GM21825 (cell line): Measurements from ENCODE around the gene ILK.
A peak's percentile ranks its signal among the peaks of the same experiment; 100 is the strongest.

Source experiments
- ATAC-seq: cut with Tn5 transposase; IDR thresholded peaks from one replicate; pipeline ENCODE4 v1.9.1; 2021; ENCODE audit warnings: mild to moderate bottlenecking, moderate library complexity; ENCODE audit not compliant: unreplicated experiment

Gene ILK

GRCh38 chr11:6633422-6634408 lies 30.1 kb downstream of the ILK start:
- ATAC-seq = no peak

GRCh38 chr11:6634534-6634933 lies 31.0 kb downstream of the ILK start:
- ATAC-seq = no peak

- no peak for ATAC-seq
Measured at GRCh38 chr11:6635082-6635932, 31.7 kb downstream of the ILK start.

DNA sequence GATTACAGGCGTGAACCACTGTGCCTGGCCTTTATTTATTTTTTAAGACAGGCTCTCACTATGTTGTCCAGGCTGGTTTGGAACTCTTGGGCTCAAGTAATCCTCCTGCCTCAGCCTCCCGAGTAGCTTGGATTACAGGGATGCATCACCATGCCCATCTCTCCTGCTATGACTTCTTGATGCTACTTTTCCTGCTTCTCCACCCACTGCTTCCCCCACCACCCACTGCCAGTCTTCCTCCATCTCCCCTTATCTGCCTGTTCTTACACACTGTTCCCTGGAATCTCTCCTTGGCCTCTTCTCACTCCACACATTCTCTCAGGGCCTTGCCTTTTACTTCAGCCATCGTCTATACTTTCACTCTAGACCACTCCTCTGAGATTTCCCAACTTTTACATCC lies 32.9 kb downstream of the ILK start:
- ATAC-seq = no peak

DNA sequence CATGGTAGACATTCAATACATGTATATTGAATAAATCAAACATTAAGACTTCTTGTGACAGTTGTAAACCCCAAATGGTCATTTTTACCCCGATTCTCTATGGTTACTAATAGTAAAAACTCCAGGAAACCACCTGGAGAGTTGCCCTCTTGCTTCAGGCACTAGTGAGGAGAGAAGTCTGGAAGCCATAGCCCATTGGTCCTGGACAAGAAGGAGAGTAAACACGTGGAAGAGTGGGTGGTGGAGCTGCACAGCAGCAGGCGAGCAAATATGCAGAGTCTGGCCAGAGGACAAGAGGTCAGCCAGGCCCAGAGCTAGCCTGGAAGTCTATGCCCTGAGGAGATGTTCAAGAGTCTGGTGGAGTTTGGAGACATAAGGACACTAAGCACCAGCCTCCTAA lies 34.3 kb downstream of the ILK start:
- ATAC-seq = no peak

- no peak for ATAC-seq
Measured at GRCh38 chr11:6638429-6638828, 34.9 kb downstream of the ILK start.

- ATAC-seq = no peak
Measured at GRCh38 chr11:6640036-6640984, 36.7 kb downstream of the ILK start.

- ATAC-seq = no peak
Measured at GRCh38 chr11:6640985-6641701, 37.6 kb downstream of the ILK start.

DNA sequence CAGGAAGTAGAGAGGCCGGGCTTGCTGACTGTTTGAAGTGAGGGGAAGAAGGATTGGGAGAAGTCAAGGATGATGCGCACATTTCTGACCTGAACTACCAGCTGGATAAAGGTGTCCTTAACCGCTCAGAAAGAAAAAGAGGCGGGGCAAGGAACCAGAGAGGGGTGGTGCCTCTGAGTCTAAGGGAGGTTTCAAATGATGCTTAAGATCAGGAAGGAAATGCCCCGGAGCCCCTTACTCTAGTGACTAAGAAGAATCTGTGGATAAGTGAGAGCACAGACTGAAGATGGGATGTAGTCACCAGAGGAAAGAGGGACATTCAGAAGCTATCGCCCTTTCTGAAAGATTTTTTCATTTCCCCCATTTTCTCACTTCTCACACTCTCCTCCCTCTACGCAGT lies 39.4 kb downstream of the ILK start:
- ATAC-seq = no peak

DNA sequence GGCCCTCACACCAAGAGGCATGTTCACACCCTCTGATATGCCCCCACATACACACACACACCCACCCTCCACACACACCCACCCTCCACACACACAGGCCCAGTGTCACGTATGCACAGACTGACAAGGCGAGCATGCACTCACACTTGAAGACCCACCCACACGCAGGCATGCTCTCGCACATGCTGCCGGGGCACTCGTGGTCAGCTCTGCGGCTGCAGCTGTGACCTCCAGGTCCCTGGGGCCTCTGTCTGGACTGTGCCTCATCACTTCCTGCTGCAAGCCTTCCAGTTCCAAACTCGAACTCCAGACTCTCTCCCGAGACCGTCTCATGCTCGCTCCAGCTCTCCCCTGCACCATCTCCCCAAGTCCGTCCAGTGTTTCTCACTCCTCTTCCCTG lies 42.5 kb downstream of the ILK start:
- ATAC-seq = no peak

- no peak for ATAC-seq
Measured at GRCh38 chr11:6646576-6646917, 43.0 kb downstream of the ILK start.

- peak; percentile 93 for ATAC-seq
Measured at GRCh38 chr11:6646918-6647679, 43.5 kb downstream of the ILK start.

DNA sequence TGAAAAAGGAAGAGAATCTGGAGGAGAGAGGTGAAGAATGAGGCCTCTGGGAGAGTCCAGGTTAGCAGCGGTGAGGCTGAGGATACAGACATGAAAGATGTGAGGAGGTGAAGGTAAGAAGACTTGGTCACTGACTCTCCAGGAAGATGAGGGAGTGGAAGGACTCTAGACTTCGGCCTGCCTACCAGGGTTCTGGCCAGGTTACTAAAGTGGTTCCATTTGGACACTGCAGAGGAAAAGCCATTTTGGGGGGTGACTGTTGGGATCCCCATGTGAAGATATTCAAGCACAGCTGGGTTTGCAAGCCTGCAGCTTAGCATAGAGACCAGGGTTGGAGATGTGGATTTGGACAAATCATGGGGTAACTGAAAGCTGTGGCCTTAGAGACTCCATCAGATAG lies 44.3 kb downstream of the ILK start:
- ATAC-seq = no peak

GRCh38 chr11:6648501-6648900 lies 44.9 kb downstream of the ILK start:
- no peak for ATAC-seq

GRCh38 chr11:6650104-6650503 lies 46.5 kb downstream of the ILK start:
- no peak for ATAC-seq

- ATAC-seq = no peak
Measured at GRCh38 chr11:6650980-6651379, 47.4 kb downstream of the ILK start.

DNA sequence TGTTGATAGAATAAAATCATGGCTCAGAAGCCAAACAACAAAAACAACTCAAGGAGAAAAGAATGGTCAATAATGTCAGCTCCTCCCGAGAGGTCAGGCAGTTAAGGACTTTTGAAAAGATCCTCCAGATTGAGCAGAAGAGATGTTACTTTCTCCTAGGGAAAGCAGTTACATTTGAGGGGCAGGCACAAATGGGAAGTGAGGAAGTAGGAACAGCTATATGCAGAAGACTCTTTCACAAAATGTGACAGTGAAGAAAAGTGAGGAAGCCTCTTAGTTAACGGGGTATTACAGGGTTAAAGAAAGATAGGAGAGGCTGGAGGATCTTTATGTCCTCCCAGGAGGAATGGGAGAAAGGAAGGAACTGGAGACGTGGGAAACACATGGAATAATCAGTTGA lies 48.6 kb downstream of the ILK start:
- no peak for ATAC-seq

DNA sequence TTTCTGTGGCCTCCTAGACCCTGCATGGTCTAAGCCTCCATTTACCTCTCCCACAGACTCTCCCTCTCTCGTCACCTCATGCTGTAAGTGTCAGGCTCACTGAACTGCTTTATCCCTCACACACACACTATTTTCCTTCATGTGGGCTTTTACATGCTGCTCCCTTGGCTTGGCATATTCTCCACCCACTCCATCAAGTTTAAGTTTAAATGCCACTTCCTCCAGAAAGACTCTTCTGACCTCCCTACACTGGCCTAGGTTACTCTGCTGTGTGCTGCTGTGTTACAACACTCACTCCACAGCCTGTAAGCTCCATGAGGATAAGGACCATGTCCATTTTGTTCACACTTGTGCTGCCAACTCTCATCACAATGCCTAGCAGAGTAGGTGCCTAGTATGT lies 49.5 kb downstream of the ILK start:
- no peak for ATAC-seq

DNA sequence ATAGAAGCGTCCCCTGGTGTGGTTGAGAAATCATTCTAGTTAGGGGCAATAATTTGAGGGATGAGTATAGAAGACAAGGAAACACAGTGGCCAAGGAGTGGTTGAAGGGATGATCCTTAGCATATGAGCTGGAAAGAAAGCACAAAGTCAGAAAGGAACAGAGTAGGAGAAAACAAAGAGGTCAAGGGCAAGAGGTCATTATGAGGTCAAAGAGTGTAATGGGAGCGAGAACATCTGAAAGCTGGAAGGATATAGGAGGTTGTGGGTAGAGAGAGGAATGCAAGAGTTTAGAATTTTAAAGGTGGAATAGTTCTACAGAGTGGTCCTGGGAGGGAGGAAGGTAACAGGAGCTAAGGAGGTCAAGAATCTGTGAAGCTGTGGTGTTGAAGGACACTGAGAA lies 50.1 kb downstream of the ILK start:
- no peak for ATAC-seq
